ELR (cell line): ENCODE results near the gene NISCH.

ENCODE experiments used
- DNase-seq: peaks from one replicate; pipeline ENCODE4 v3.0.0-alpha.2; 2015; ENCODE audit warnings: low read depth

NISCH gene

DNA sequence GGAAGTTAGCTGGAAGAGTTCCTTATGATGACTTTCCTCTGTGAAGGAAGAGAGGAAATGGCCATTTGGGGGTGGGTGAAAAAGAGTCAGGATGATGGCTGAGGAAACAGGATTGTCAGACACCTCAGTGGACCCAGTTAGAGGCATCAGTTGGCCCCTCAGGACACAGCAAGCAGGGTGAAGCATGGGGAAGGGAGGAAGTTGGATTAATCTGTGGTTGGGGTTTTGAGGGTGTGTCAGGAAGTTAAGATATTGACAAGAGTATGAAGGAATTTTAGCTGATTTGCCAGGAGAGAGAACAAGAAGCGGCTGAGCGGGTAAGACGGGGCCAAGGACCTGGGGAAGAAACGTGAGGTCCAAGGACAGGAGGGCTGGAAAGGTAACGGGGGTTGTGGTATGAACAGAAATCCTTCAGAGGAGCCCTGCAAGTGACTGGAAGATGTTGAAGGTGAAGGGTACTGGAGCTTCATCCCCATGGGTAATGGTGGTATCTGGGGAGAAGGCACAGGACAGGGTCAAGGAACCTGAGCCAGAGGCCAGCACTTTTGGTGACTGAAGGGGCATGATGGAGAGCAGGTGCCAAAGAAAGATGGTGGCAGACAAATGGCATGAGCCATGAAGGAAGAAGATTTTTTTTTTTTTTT is 83.7 kb downstream of the NISCH start:
- no peak for DNase-seq

DNA sequence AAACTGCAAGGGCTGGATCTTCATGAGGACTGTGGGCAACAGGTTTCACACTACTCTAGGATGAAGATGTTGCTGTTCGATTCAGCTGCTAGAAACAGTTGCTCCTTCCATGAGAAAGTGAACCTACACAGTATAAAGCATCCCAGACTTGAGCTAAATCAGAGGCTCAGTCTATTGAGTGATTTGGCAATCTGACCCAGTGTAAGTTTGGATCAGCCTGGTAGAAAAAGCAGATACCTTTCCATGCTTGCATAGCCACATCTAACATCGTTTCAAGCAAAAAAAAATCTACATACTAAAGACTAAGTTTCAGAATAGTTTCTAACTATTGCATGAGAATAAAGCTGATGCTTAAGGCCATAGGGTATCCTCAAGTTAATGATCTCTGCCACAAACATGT is 85.6 kb downstream of the NISCH start:
- no peak for DNase-seq
